H9 (cell line): ENCODE results near the gene NRP1. TPM values are rescaled to one million over a fixed set of nuclear protein-coding genes. Genes with fewer than 3 reads are reported as not detected.

Experiments used
- DNase-seq: peaks from one replicate; pipeline ENCODE4 v3.0.0-alpha.2; 2017
- H2AFZ ChIP-seq: one replicate; pipeline ENCODE4 v1.6.1; 2013; ENCODE audit warnings: mild to moderate bottlenecking, low read length, control low read depth, moderate library complexity
- H2AK5ac ChIP-seq: 2 replicates; pipeline ENCODE4 v1.6.1; 2013; ENCODE audit warnings: low read length, control low read depth, mixed read lengths; ENCODE audit not compliant: insufficient read length
- H2BK120ac ChIP-seq: one replicate; pipeline ENCODE4 v1.6.1; 2013; ENCODE audit warnings: low read depth, mild to moderate bottlenecking, low read length, control low read depth, inconsistent platforms; ENCODE audit not compliant: poor library complexity, severe bottlenecking
- H2BK12ac ChIP-seq: 2 replicates; pipeline ENCODE4 v1.6.1; 2013; ENCODE audit warnings: low read length, control low read depth, mixed read lengths, low read depth; ENCODE audit not compliant: insufficient read length
- H2BK15ac ChIP-seq: 2 replicates; pipeline ENCODE4 v1.6.1; 2013; ENCODE audit warnings: low read depth, low read length, control low read depth
- H2BK20ac ChIP-seq: one replicate; pipeline ENCODE4 v1.6.1; 2013; ENCODE audit warnings: low read depth, mild to moderate bottlenecking, low read length, control low read depth, inconsistent platforms; ENCODE audit not compliant: poor library complexity, severe bottlenecking
- H2BK5ac ChIP-seq: 2 replicates; pipeline ENCODE4 v1.6.1; 2013; ENCODE audit warnings: low read length, control low read depth, mixed read lengths; ENCODE audit not compliant: insufficient read length
- H3K14ac ChIP-seq: 2 replicates; pipeline ENCODE4 v1.6.1; 2013; ENCODE audit warnings: low read length, control low read depth; ENCODE audit not compliant: insufficient read depth
- H3K18ac ChIP-seq: 2 replicates; pipeline ENCODE4 v1.6.1; 2013; ENCODE audit warnings: low read depth, mild to moderate bottlenecking, mixed read lengths, low read length, control low read depth; ENCODE audit not compliant: insufficient read length
- H3K23ac ChIP-seq: 2 replicates; pipeline ENCODE4 v1.6.1; 2013; ENCODE audit warnings: low read length, control low read depth, mixed read lengths, low read depth; ENCODE audit not compliant: insufficient read length
- H3K23me2 ChIP-seq: 2 replicates; pipeline ENCODE4 v1.6.1; 2013; ENCODE audit warnings: low read depth, mild to moderate bottlenecking, mixed read lengths, low read length, control low read depth; ENCODE audit not compliant: insufficient read length, poor library complexity, severe bottlenecking
- H3K27ac ChIP-seq: 2 replicates; pipeline ENCODE4 v1.5.1; 2013; ENCODE audit warnings: low read length, control low read depth, mixed read lengths, low read depth; ENCODE audit not compliant: insufficient read length
- H3K27me3 ChIP-seq: 2 replicates; pipeline ENCODE4 v1.6.1; 2013; ENCODE audit warnings: low read length, control low read depth, inconsistent platforms; ENCODE audit not compliant: insufficient read depth
- H3K4ac ChIP-seq: 2 replicates; pipeline ENCODE4 v1.6.1; 2013; ENCODE audit warnings: low read depth, mild to moderate bottlenecking, control low read depth, inconsistent platforms, low read length, moderate library complexity
- H3K4me1 ChIP-seq: 2 replicates; pipeline ENCODE4 v1.6.1; 2013; ENCODE audit warnings: low read length, control low read depth, inconsistent platforms; ENCODE audit not compliant: insufficient read depth
- H3K4me2 ChIP-seq: 2 replicates; pipeline ENCODE4 v1.6.1; 2013; ENCODE audit warnings: low read length, control low read depth, mixed read lengths; ENCODE audit not compliant: insufficient read length, insufficient read depth
- H3K56ac ChIP-seq: 2 replicates; pipeline ENCODE4 v1.6.1; 2013; ENCODE audit warnings: low read depth, mild to moderate bottlenecking, mixed read lengths, low read length, control low read depth; ENCODE audit not compliant: insufficient read length
- H3K79me1 ChIP-seq: 2 replicates; pipeline ENCODE4 v1.6.1; 2013; ENCODE audit warnings: low read depth, mild to moderate bottlenecking, moderate library complexity, low read length, control low read depth, inconsistent platforms; ENCODE audit not compliant: insufficient read depth, poor library complexity, severe bottlenecking
- H3K79me2 ChIP-seq: 2 replicates; pipeline ENCODE4 v1.6.1; 2013; ENCODE audit warnings: low read length, control low read depth, inconsistent platforms; ENCODE audit not compliant: insufficient read depth
- H3K9ac ChIP-seq: 2 replicates; pipeline ENCODE4 v1.6.1; 2013; ENCODE audit warnings: low read length, control low read depth, mixed read lengths; ENCODE audit not compliant: insufficient read length; ENCODE audit errors: extremely low read depth
- H3K9me3 ChIP-seq: one replicate; pipeline ENCODE4 v1.6.1; 2013; ENCODE audit warnings: low read depth, low read length, inconsistent platforms; ENCODE audit not compliant: control insufficient read depth
- H3T11ph ChIP-seq: one replicate; pipeline ENCODE4 v1.6.1; 2013; ENCODE audit warnings: mild to moderate bottlenecking, low read length, control low read depth, inconsistent platforms
- H4K20me1 ChIP-seq: one replicate; pipeline ENCODE4 v1.6.1; 2013; ENCODE audit not compliant: control insufficient read depth, insufficient read length, insufficient read depth
- H4K5ac ChIP-seq: 2 replicates; pipeline ENCODE4 v1.6.1; 2013; ENCODE audit warnings: low read depth, mild to moderate bottlenecking, mixed read lengths, low read length, control low read depth; ENCODE audit not compliant: insufficient read length
- H4K8ac ChIP-seq: replicated peaks from 2 replicates; pipeline ENCODE4 v1.6.1; 2013; ENCODE audit warnings: low read length, control low read depth, mixed read lengths, low read depth; ENCODE audit not compliant: insufficient read length
- H4K91ac ChIP-seq: 2 replicates; pipeline ENCODE4 v1.6.1; 2013; ENCODE audit warnings: low read depth, mild to moderate bottlenecking, moderate library complexity, mixed read lengths, low read length, control low read depth; ENCODE audit not compliant: insufficient read length
- H3K27ac Mint-ChIP-seq, 3 experiments: 2 replicates in 2 of 3; 3 replicates in 1 of 3; pipeline ENCODE4 v1.8.0; 2020 to 2021; ENCODE audit warnings: mixed read lengths in 3 of 3, mild to moderate bottlenecking in 1 of 3, moderate library complexity in 1 of 3
- H3K27me3 Mint-ChIP-seq: 2 replicates; pipeline ENCODE4 v1.8.0; 2021; ENCODE audit warnings: low read depth, mild to moderate bottlenecking, moderate library complexity, mixed read lengths
- H3K36me3 Mint-ChIP-seq, 3 experiments: 2 replicates in 2 of 3; 3 replicates in 1 of 3; pipeline ENCODE4 v1.8.0; 2020 to 2021; ENCODE audit warnings: low read depth in 3 of 3, mixed read lengths in 3 of 3; ENCODE audit not compliant: insufficient read depth in 1 of 3
- H3K4me1 Mint-ChIP-seq, 2 experiments: 2 replicates each; pipeline ENCODE4 v1.8.0; 2020; ENCODE audit warnings: mixed read lengths in 2 of 2
- H3K4me3 Mint-ChIP-seq, 2 experiments: 2 replicates in 1 of 2; 3 replicates in 1 of 2; pipeline ENCODE4 v1.8.0; 2020 to 2021; ENCODE audit warnings: mild to moderate bottlenecking in 2 of 2, mixed read lengths in 2 of 2, moderate library complexity in 1 of 2
- H3K9me3 Mint-ChIP-seq, 2 experiments: 2 replicates in 1 of 2; 3 replicates in 1 of 2; pipeline ENCODE4 v1.8.0; 2020; ENCODE audit warnings: mild to moderate bottlenecking in 2 of 2, mixed read lengths in 2 of 2, moderate library complexity in 1 of 2
- WGBS: extraction: QIAGEN DNeasy Blood & Tissue Kit; methylation state at CpG from one replicate; pipeline ENCODE4 v1.1.7; 2013; ENCODE audit warnings: missing lambda C conversion rate, low lambda C conversion rate, mixed read lengths; ENCODE audit not compliant: insufficient read length; ENCODE audit errors: extremely low coverage; 5-methylcytosine and 5-hydroxymethylcytosine counted together
- total RNA-seq: library from RNA; stranded (reverse); gene quantifications from 2 replicates; pipeline ENCODE4 v1.2.1, GENCODE V29; 2021
- TF ChIP-seq, protein P1 (sequence below): fragments of 200-600 bp; sonication (generic); conservative IDR thresholded peaks from 3 replicates; pipeline ENCODE4 v1.8.0; 2021; ENCODE audit warnings: antibody characterized with exemption, mild to moderate bottlenecking

Gene NRP1
- total RNA-seq, 1 experiment from 2014 or later: 4.6 TPM

- no peak overlapping the region for H2AK5ac ChIP-seq
- Mint-ChIP-seq H3K36me3 (no peaks in the 10 kb centered on the region), H3K9me3 (no peaks in the 10 kb centered on the region), H3K27ac (peak overlapping the region in 1 of 3 experiments; percentile 41; a peak in 1 of 7 replicates), H3K4me1 (peaks cover 14 to 17% of the 10 kb centered on the region in 2 experiments), H3K4me3 (no peak overlapping the region), H3K27me3 (no peaks in the 10 kb centered on the region; the same call in 1 of the 2 replicates)
- H3K23ac ChIP-seq: no peak overlapping the region
- no peak overlapping the region for H3K14ac ChIP-seq
- H3K79me1 ChIP-seq: no peaks in the 10 kb centered on the region
- no peak overlapping the region for H2BK20ac ChIP-seq
- no peak overlapping the region for H2BK15ac ChIP-seq
- no peak overlapping the region for H4K5ac ChIP-seq
- no peaks in the 10 kb centered on the region for H3K79me2 ChIP-seq
- no peaks in the 10 kb centered on the region for H3K27me3 ChIP-seq
- H3K4ac ChIP-seq: no peak overlapping the region
- peaks cover 4% of the 10 kb centered on the region; the same call in 1 of the 2 replicates for H3K4me1 ChIP-seq
- no peak overlapping the region for H3K27ac ChIP-seq
- TF ChIP-seq, protein P1, sequence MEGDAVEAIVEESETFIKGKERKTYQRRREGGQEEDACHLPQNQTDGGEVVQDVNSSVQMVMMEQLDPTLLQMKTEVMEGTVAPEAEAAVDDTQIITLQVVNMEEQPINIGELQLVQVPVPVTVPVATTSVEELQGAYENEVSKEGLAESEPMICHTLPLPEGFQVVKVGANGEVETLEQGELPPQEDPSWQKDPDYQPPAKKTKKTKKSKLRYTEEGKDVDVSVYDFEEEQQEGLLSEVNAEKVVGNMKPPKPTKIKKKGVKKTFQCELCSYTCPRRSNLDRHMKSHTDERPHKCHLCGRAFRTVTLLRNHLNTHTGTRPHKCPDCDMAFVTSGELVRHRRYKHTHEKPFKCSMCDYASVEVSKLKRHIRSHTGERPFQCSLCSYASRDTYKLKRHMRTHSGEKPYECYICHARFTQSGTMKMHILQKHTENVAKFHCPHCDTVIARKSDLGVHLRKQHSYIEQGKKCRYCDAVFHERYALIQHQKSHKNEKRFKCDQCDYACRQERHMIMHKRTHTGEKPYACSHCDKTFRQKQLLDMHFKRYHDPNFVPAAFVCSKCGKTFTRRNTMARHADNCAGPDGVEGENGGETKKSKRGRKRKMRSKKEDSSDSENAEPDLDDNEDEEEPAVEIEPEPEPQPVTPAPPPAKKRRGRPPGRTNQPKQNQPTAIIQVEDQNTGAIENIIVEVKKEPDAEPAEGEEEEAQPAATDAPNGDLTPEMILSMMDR: no peak
- H3K9ac ChIP-seq: no peak overlapping the region
- H4K91ac ChIP-seq: no peak overlapping the region
- no CpG with 5 or more reads among the region's 4 CpGs for WGBS
- no peaks in the 10 kb centered on the region for H3K9me3 ChIP-seq
- DNase-seq: no peak
- no peaks in the 10 kb centered on the region for H3K23me2 ChIP-seq
- no peak overlapping the region for H3K18ac ChIP-seq
- no peak overlapping the region for H2BK5ac ChIP-seq
- H4K20me1 ChIP-seq: no peaks in the 10 kb centered on the region
- no peak overlapping the region for H2AFZ ChIP-seq
- H2BK120ac ChIP-seq: no peak overlapping the region
- H2BK12ac ChIP-seq: no peak overlapping the region
- no peak overlapping the region for H3T11ph ChIP-seq
- no peak overlapping the region for H3K4me2 ChIP-seq
- no peak overlapping the region for H4K8ac ChIP-seq
- H3K56ac ChIP-seq: no peak overlapping the region
Observed at GRCh38 chr10:33157103-33157502, 177.4 kb downstream of the NRP1 start.
